ELR (cell line): Measurements from ENCODE around the gene YPEL1.
"Not testable (repeated sequence)": the region's sequence is repeated elsewhere in the genome, so short reads cannot be mapped to it uniquely, and the experiment has no call there.

Source experiments
- DNase-seq: peaks from one replicate; pipeline ENCODE4 v3.0.0-alpha.2; 2015; ENCODE audit warnings: low read depth

The YPEL1 gene

GRCh38 chr22:21698430-21699329 is 36.9 kb downstream of the YPEL1 start:
- peak; percentile 61 for DNase-seq

GRCh38 chr22:21697880-21698279 is 37.7 kb downstream of the YPEL1 start:
- DNase-seq: peak; percentile 19

GRCh38 chr22:21697021-21697771 is 38.4 kb downstream of the YPEL1 start:
- DNase-seq: no peak

GRCh38 chr22:21696115-21696514 is 39.5 kb downstream of the YPEL1 start:
- no peak for DNase-seq

GRCh38 chr22:21695430-21696085 is 40.0 kb downstream of the YPEL1 start:
- no peak for DNase-seq

GRCh38 chr22:21694795-21695429 is 40.7 kb downstream of the YPEL1 start:
- DNase-seq: no peak

GRCh38 chr22:21694394-21694793 is 41.2 kb downstream of the YPEL1 start:
- DNase-seq: no peak

GRCh38 chr22:21693999-21694341 is 41.6 kb downstream of the YPEL1 start:
- no peak for DNase-seq

GRCh38 chr22:21693333-21693998 is 42.1 kb downstream of the YPEL1 start:
- DNase-seq: no peak

GRCh38 chr22:21692856-21693255 is 42.7 kb downstream of the YPEL1 start:
- DNase-seq: not testable (repeated sequence)

- DNase-seq: no peak
Measured at GRCh38 chr22:21691816-21692215, 43.8 kb downstream of the YPEL1 start.

- DNase-seq: no peak
Measured at GRCh38 chr22:21690401-21690801, 45.2 kb downstream of the YPEL1 start.

- no peak for DNase-seq
Measured at GRCh38 chr22:21688706-21689381, 46.8 kb downstream of the YPEL1 start.

GRCh38 chr22:21688341-21688705 is 47.3 kb downstream of the YPEL1 start:
- DNase-seq: no peak

- DNase-seq: no peak
Measured at GRCh38 chr22:21687685-21688259, 47.8 kb downstream of the YPEL1 start.

- DNase-seq: no peak
Measured at GRCh38 chr22:21686634-21687393, 48.8 kb downstream of the YPEL1 start.

- no peak for DNase-seq
Measured at GRCh38 chr22:21686193-21686608, 49.4 kb downstream of the YPEL1 start.

- no peak for DNase-seq
Measured at GRCh38 chr22:21685164-21685513, 50.5 kb downstream of the YPEL1 start.

GRCh38 chr22:21684492-21685163 is 51.0 kb downstream of the YPEL1 start:
- no peak for DNase-seq

GRCh38 chr22:21683401-21683811 is 52.2 kb downstream of the YPEL1 start:
- no peak for DNase-seq
